IPS-11a (cell line): ENCODE data around the gene NUDT15.
"Not testable (repeated sequence)": the region's sequence is repeated elsewhere in the genome, so short reads cannot be mapped to it uniquely, and the experiment has no call there.

Experiments
- H3K4me3 ChIP-seq: one replicate; pipeline ENCODE4 v1.5.1; 2013; ENCODE audit warnings: low read depth, low read length, control low read depth

Gene NUDT15

DNA sequence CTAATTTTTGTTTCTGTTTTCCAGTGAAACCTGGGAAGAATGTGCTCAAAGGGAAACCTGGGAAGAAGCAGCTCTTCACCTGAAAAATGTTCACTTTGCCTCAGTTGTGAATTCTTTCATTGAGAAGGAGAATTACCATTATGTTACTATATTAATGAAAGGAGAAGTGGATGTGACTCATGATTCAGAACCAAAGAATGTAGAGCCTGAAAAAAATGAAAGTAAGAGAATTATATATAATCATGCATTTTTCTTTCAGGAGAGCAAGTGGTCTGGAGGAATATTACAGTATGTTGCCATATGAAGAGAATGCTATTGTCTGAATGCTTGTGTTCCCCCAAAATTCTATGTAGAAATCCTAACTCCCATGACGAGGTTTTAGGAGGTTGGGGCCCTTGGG is 3.4 kb downstream of the NUDT15 start:
- H3K4me3 ChIP-seq: no peak overlapping the region

DNA sequence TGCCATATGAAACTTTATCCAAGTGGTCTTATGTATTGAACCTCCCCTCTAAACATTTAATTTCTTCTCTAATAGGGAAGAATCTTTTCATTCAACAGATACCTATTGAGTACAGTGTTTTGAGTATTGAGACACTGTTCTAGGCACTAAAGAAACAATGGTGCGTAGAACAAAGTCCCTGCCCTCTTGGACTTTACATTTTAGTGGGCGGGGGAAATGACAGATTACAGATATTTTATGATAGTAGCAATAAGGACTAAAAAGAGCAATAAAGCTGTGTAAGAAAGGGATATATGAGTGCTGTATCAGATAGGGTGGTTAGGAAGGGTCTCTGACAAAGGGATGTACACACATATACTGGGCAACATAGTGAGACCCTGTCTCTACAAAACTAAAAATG is 5.4 kb downstream of the NUDT15 start:
- no peak overlapping the region for H3K4me3 ChIP-seq

GRCh38 chr13:48043789-48044503 is 6.4 kb downstream of the NUDT15 start:
- no peak overlapping the region for H3K4me3 ChIP-seq

DNA sequence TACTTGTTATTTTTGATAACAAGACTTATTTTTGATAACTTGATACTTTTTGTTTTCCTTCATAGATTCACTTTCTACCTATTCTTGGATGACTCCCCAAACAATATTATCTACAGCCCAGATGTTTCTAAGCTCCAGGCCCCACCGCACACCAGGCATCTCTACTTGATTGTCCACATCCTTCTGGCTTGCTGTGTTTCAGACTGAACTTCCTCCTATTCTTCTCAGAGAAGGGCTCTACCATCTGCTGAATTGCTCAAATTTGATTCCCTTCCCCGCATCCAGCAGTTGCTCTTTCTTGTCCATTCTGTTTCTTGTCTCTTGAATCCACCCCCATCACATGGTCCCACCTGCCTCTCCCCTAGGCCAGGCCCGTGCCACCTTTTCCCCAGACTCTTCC is 13.0 kb downstream of the NUDT15 start:
- no peak overlapping the region for H3K4me3 ChIP-seq

DNA sequence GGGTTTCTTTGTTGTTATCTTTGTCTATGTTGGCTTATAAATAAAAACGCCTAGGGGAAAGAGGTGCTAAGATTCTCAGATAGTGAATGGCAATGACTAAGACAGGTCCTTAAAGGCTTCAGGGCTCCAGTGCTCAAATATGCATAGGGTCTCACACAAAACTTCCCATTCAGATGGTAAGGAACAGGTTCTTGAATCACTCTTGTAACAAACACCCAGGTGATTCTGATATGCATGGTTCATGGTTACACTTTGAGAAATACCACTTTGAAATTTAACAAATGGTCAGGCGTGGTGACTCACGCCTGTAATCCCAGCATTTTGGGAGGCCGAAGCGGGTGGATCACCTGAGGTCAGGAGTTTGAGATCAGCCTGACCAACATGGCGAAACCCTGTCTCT is 17.1 kb downstream of the NUDT15 start:
- H3K4me3 ChIP-seq: no peak overlapping the region

DNA sequence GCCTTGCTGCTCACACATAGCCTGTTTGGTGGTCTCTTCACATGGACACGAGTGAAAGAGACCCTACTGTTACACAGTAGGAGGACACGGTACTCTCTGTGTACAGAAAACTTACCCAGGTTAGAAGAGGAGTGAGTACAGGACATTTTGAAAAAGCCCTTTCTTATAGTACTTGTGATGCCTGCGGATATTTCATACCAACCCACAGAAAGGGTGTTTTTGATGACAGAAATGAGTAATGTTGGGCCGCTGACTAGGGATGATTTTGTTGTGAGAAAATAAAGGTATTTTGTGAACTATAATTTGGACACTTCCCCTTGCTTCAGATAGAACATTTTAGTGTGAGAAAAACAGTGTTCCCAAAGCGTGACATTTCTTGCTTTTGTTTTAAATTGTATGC is 18.2 kb downstream of the NUDT15 start:
- H3K4me3 ChIP-seq: no peak overlapping the region

DNA sequence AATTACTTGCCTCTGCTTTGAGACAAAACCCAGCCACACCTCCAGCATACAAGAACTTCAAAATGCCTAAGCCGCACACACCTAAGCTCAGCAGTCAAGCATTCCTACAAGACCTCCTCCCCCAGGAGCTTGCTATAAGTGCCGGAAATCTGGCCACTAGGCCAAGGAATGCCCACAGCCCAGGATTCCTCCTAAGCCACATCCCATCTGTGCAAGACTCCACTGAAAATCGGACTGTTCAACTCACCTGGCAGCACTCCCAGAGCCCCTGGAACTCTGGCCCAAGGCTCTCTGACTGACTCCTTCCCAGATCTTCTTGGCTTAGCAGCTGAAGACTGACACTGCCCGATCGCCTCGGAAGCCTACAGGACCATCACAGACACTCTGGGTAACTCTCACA is 21.0 kb downstream of the NUDT15 start:
- not testable (repeated sequence) for H3K4me3 ChIP-seq

DNA sequence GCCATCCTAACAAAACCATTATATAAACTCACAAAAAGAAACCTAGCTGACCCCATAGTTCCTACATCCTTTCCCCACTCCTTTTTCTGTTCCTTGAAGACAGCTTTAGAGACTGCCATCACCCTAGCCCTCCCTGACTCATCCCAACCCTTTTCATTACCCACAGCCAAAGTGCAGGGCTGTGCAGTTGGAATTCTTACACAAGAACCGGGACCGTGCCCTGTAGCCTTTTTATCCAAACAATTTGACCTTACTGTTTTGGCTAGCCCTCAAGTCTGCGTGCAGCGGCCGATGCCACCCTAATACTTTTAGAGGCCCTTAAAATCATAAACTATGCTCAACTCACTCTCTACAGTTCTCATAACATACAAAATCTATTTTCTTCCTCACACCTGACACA is 22.4 kb downstream of the NUDT15 start:
- not testable (repeated sequence) for H3K4me3 ChIP-seq

DNA sequence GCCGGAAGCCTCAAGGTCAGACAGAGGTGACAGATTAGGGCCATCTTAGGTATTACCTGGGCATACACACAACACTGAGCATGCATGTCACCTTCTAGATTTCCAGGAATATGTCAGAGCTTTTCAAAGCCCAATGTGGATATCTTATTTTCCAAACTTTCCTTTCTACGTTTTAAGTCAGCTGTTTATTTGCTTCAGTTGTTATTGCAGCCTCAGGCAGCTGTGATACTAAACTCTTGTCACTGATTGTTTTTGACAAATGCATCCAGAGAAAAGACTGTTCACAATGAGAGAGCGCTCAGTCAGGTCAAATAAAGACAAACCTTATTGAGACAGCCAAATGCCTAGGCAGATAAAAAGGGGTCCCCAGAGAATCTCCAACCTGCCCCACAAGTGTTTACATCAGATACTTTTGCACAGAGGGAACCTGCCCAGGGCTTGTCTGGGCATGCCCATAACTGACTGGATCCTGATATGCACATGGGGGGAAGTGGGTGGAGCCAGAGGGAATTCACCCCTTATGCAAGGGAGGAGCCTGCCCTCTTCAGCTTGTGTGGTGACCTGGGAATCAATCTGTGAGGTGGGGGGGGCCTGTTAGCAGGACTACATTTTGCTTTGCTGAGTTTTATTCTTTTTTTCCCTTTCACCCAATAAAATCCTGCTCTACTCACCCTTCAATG is 28.9 kb downstream of the NUDT15 start:
- no peak overlapping the region for H3K4me3 ChIP-seq

- no peak overlapping the region for H3K4me3 ChIP-seq
Measured at GRCh38 chr13:48068036-48068435, 30.5 kb downstream of the NUDT15 start.

- no peak overlapping the region for H3K4me3 ChIP-seq
Measured at GRCh38 chr13:48068952-48069351, 31.4 kb downstream of the NUDT15 start.

DNA sequence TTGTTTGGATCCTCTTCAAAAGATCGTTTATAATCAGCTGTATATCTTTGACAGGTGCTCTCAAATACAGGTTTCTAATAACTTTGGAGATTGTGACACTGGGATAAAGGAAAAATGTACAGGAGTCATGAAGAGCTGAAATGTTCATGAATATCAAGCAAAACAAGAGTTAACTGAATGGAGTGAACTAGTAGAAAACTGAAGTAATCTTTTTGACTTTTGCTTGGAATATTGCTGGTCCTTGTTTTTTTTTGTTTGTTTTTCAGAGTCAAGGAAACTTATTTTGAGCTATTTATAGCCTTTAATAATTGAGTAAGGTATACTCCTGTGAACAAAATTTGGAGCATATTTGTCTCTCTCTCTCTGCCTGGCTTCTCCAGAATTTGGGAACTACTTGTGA is 32.0 kb downstream of the NUDT15 start:
- H3K4me3 ChIP-seq: no peak overlapping the region

GRCh38 chr13:48070942-48071341 is 33.4 kb downstream of the NUDT15 start:
- H3K4me3 ChIP-seq: no peak overlapping the region

GRCh38 chr13:48072304-48072703 is 34.8 kb downstream of the NUDT15 start:
- H3K4me3 ChIP-seq: no peak overlapping the region

DNA sequence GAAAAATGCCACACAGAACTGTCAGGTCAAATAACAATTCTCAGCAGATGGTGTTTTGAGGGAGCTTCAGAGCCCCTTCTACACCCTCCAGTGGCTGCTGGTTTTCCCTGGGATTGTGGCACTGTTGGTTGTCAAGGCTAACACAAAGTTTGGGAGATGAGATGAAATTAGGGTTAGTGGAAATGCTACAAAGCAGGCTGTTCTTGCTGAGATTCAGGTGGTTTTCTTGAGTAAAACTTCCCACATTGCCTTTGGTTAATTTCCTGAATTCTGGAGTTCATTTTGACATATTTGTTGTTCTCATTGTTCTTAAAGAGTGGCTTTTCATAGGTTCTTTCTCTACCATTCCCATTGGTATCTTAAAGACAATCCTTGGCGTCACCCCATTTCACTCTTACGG is 35.3 kb downstream of the NUDT15 start:
- H3K4me3 ChIP-seq: no peak overlapping the region

- no peak overlapping the region for H3K4me3 ChIP-seq
Measured at GRCh38 chr13:48074006-48074405, 36.5 kb downstream of the NUDT15 start.

DNA sequence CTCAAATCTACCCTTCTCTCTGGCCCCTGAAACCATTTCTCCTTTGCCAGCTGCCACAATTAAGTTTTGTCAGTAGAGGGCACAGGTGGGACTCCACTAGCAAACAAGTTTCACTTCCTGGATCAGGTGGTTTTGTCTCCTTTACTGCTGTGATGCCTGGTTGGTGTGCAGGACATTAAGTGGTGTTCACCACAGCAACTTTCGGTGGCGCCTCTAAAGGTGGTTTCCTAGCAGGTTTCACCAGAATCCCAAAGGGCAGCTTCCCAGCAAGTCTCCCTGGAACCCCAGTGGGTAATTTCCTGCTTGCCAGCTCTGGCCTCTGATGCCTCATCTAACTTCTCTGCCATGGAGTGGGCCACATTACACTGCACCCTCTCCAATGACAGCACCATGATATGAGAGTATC is 40.7 kb downstream of the NUDT15 start:
- H3K4me3 ChIP-seq: no peak overlapping the region

DNA sequence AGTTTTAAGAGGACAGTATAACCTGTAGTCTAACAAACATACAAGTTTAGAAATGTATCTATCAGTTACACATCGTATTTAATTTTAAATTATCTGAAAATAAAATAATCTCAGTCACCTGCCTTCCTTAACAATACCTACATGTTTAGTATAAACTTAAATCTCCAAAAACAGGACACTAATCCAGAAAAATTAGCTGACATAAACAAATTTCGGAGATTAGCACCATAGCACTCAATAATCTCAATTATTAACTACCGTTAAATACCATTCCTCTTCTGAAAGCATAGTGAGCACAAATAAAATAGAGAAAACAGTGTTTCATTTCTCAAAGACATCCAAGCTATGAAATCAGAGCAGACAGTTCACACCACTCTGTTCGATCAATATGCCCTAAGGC is 44.2 kb downstream of the NUDT15 start:
- no peak overlapping the region for H3K4me3 ChIP-seq

- H3K4me3 ChIP-seq: no peak overlapping the region
Measured at GRCh38 chr13:48086272-48086671, 48.7 kb downstream of the NUDT15 start.

DNA sequence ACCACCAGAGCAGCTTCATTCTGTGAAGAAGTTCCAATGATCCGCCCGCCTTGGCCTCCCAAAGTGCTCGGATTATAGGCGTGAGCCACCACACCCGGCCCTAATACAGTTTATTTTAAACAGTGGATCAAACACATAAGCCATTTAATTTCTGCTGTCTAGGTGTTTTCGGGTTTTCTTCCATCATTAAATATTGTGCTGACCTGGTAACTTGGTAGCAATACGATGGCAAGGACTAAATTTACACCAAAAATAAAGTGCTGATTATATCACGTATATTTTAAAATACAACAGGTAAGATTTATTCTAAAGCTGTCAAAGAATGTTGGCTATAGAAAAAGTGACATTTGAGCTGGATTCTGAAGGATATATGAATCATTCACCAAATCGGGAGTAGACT is 56.1 kb downstream of the NUDT15 start:
- peak overlapping the region; percentile 92 for H3K4me3 ChIP-seq

GRCh38 chr13:48094404-48094780 is 56.9 kb downstream of the NUDT15 start:
- H3K4me3 ChIP-seq: peak overlapping the region; percentile 92

DNA sequence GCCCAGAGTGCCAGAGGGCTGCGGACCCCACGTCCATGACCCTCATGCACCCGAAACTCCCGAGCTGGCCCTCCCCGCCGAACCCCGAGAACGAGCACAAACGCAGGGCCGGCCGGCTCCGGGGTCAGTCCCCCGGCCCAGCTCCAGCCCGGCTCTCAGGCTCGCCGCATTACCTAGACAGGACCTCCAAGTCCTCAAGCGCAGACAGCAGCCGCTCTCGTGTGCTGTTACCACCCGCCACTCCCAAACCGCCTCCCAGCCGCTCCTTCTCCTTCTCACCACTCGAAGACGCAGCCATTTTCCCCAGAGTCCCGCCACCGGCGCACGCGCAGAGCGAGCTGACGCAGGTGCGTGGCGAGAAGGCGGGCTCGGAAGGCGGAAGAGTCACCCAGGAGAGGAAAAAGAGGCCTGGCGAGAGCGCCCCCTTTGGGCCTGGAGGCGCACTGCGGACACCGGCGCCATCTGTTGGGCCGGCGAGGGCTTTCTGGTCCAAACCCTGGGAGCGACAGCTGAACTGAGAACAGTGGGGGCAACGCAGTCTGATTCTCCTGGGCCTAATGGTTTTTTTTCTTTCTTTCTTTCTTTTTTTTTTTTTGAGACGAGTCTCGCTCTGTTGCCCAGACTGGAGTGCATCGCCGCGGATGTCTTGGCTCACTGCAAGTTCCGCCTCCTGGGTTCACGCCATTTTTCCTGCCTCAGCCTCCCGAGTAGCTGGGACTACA is 57.4 kb downstream of the NUDT15 start, which contains the start of gene MED4:
MED4 (minus strand) TSS at position 324 of the 722 bp plus-strand sequence; CDS start at position 298, 26 bp downstream.
- H3K4me3 ChIP-seq: peak within 1 kb of the TSS; percentile 92
